ENCODE data around the gene IGLL1.
"Not testable (repeated sequence)": the region's sequence is repeated elsewhere in the genome, so short reads cannot be mapped to it uniquely, and the experiment has no call there.

IGLL1 gene

DNA sequence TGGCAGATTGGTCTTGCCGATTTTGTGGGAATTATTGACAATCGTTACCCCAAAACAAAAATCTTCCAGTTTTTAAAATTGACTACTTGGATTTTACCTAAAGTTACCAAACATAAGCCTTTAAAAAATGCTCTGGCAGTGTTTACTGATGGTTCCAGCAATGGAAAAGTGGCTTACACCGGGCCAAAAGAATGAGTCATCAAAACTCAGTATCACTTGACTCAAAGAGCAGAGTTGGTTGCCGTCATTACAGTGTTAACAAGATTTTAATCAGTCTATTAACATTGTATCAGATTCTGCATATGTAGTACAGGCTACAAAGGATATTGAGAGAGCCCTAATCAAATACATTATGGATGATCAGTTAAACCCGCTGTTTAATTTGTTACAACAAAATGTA lies 37.2 kb downstream of the IGLL1 start:
- Mint-ChIP-seq H3K27ac (no peak overlapping the region), H3K4me3 (no peak overlapping the region)
- no peak for ATAC-seq

DNA sequence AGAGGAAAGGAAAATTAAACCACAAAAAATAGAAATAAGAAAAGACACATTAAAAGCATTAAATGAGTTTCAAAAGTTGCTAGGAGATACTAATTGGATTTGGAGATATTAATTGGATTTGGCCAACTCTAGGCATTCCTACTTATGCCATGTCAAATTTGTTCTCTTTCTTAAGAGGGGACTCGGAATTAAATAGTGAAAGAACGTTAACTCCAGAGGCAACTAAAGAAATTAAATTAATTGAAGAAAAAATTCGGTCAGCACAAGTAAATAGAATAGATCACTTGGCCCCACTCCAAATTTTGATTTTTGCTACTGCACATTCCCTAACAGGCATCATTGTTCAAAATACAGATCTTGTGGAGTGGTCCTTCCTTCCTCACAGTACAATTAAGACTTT lies 37.7 kb downstream of the IGLL1 start:
- ATAC-seq, H3K9me3 Mint-ChIP-seq, H3K27me3 Mint-ChIP-seq, H3K36me3 Mint-ChIP-seq, H3K27ac Mint-ChIP-seq, H3K4me3 Mint-ChIP-seq, H3K4me1 Mint-ChIP-seq: not testable (repeated sequence)

More for the DNA sequence above, 37.2 kb downstream of the IGLL1 start:
- H3K9me3 Mint-ChIP-seq, result peaks cover 2% of the 10 kb centered on the region
- no peaks in the 10 kb centered on the region for H3K27me3 Mint-ChIP-seq
- no peaks in the 10 kb centered on the region for H3K4me1 Mint-ChIP-seq
- no peaks in the 10 kb centered on the region for H3K36me3 Mint-ChIP-seq

GRCh38 chr22:23541849-23542281 lies 38.2 kb downstream of the IGLL1 start:
- not testable (repeated sequence) for H3K27ac Mint-ChIP-seq, H3K27me3 Mint-ChIP-seq, H3K9me3 Mint-ChIP-seq, ATAC-seq, H3K36me3 Mint-ChIP-seq, H3K4me1 Mint-ChIP-seq, H3K4me3 Mint-ChIP-seq

DNA sequence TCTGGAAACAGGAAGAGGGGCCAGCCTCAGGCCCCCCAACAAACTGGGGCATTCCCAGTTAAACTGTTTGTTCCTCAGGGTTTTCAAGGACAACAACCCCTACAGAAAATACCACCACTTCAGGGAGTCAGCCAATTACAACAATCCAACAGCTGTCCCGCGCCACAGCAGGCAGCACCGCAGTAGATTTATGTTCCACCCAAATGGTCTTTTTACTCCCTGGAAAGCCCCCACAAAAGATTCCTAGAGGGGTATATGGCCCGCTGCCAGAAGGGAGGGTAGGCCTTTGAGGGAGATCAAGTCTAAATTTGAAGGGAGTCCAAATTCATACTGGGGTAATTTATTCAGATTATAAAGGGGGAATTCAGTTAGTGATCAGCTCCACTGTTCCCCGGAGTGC lies 39.3 kb downstream of the IGLL1 start:
- H3K27me3 Mint-ChIP-seq, result not testable (repeated sequence)

GRCh38 chr22:23539839-23540198 lies 40.3 kb downstream of the IGLL1 start:
- not testable (repeated sequence) for H3K27ac Mint-ChIP-seq
- H3K4me1 Mint-ChIP-seq, result peaks cover 16% of the 10 kb centered on the region

More for the DNA sequence above, 39.3 kb downstream of the IGLL1 start:
- not testable (repeated sequence) for H3K27ac Mint-ChIP-seq, H3K4me3 Mint-ChIP-seq, H3K36me3 Mint-ChIP-seq, H3K9me3 Mint-ChIP-seq, ATAC-seq
- H3K4me1 Mint-ChIP-seq, result peaks cover 11% of the 10 kb centered on the region

GRCh38 chr22:23539135-23539838 lies 40.8 kb downstream of the IGLL1 start:
- Mint-ChIP-seq H3K36me3 (no peaks in the 10 kb centered on the region), H3K27ac (no peak overlapping the region), H3K27me3 (no peaks in the 10 kb centered on the region), H3K4me3 (peak overlapping the region; percentile 42), H3K4me1 (peaks cover 16% of the 10 kb centered on the region), H3K9me3 (no peaks in the 10 kb centered on the region)
- peak; percentile 95 for ATAC-seq

More at GRCh38 chr22:23539839-23540198, 40.3 kb downstream of the IGLL1 start:
- H3K4me3 Mint-ChIP-seq, H3K36me3 Mint-ChIP-seq, ATAC-seq, H3K9me3 Mint-ChIP-seq, H3K27me3 Mint-ChIP-seq: not testable (repeated sequence)

- H3K4me1 Mint-ChIP-seq, result peaks cover 17% of the 10 kb centered on the region
- not testable (repeated sequence) for ATAC-seq, H3K27me3 Mint-ChIP-seq, H3K36me3 Mint-ChIP-seq, H3K27ac Mint-ChIP-seq, H3K4me3 Mint-ChIP-seq, H3K9me3 Mint-ChIP-seq
These were observed 41.4 kb downstream of the IGLL1 start for GRCh38 chr22:23538696-23539030.

GRCh38 chr22:23537830-23538695 lies 42.0 kb downstream of the IGLL1 start:
- H3K27me3 Mint-ChIP-seq, H3K9me3 Mint-ChIP-seq, H3K27ac Mint-ChIP-seq, ATAC-seq, H3K4me3 Mint-ChIP-seq, H3K36me3 Mint-ChIP-seq: not testable (repeated sequence)
- peaks cover 23% of the 10 kb centered on the region for H3K4me1 Mint-ChIP-seq

DNA sequence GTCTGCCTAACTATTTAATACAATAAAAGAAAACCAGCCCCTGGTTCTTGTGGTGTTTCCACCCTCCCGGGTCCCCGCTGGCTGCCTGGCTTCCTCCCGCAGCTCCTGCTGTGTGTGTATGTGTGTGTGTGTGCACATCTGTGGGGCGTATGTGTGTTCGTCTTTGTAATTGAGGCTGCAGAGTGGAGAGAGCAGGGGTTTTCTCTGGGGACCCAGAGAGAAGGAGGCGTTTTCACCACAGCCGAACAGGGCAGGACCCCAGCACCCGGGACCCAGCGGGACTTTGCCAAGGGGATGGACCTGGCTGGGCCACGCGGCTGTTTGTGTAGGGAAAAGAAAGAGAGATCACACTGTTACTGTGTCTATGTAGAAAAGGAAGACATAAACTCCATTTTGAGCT lies 42.7 kb downstream of the IGLL1 start:
- H3K4me3 Mint-ChIP-seq, result no peak overlapping the region

DNA sequence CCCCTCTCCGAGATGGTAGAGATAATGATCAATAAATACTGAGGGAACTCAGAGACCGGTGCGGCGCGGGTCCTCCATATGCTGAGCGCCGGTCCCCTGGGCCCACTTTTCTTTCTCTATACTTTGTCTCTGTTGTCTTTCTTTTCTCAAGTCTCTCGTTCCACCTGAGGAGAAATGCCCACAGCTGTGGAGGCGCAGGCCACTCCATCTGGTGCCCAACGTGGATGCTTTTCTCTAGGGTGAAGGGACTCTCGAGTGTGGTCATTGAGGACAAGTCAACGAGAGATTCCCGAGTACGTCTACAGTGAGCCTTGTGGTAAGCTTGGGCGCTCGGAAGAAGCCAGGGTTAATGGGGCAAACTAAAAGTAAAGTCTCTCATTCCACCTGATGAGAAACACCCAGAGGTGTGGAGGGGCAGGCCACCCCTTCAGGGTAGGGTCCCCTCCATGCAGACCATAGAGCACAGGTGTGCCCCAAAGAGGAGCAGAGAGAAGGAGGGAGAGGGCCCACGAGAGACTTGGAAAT lies 43.2 kb downstream of the IGLL1 start:
- Mint-ChIP-seq H3K4me3 (no peak overlapping the region), H3K4me1 (peaks cover 26% of the 10 kb centered on the region), H3K27ac (no peak overlapping the region), H3K36me3 (no peaks in the 10 kb centered on the region), H3K27me3 (no peaks in the 10 kb centered on the region), H3K9me3 (no peaks in the 10 kb centered on the region)
- no peak for ATAC-seq

More for the DNA sequence above, 42.7 kb downstream of the IGLL1 start:
- Mint-ChIP-seq H3K36me3 (no peaks in the 10 kb centered on the region), H3K4me1 (peaks cover 26% of the 10 kb centered on the region), H3K9me3 (no peaks in the 10 kb centered on the region), H3K27ac (no peak overlapping the region), H3K27me3 (no peaks in the 10 kb centered on the region)
- ATAC-seq, result no peak

- H3K27me3 Mint-ChIP-seq, H3K36me3 Mint-ChIP-seq, H3K9me3 Mint-ChIP-seq, ATAC-seq, H3K4me3 Mint-ChIP-seq: not testable (repeated sequence)
- peaks cover 26% of the 10 kb centered on the region for H3K4me1 Mint-ChIP-seq
- H3K27ac Mint-ChIP-seq, result peak overlapping the region; percentile 49
These were observed 44.1 kb downstream of the IGLL1 start for GRCh38 chr22:23535790-23536661.

DNA sequence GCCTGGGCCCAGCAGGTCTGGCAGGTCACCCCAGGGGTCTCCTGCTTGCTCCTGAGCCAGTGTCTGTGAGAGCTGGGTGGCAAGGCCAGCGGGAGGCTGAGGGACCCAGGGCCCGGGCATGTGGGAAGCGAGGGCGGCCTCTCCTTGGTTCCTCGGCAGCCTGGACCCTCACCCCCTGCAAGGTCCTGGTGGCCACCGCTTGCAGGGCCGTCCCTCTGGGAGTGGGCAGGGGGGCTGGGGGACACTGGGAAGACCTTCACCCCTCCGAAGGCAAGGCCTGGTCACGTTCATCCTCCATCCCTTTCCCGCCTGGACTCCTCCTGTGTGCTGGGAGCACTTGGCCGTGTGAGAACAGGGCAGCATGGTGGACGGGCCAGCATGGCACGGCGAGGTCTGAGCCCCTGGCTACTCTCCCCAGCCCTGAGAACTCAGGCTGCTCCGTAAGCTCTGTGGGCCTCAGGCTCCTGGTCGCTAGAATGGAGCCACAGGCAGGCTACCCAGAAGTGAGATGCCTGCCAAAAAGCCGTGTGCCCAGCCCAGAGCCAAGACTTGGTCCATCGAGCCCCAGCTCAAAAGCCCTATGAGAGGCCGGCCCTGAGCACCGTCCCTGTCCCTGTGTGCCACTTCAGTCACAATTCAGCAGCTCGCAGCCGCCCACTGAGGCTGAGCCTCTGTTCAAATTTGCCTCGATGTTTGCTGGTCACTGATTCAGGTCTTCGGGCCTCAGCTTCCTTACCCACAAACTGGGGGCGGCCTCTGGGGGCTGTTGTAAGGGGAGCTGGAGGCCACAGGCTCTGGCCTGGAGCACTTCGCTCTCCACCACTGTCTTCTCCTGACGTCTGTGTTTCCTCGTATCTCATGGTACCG lies 45.0 kb downstream of the IGLL1 start:
- Mint-ChIP-seq H3K4me1 (peaks cover 26% of the 10 kb centered on the region), H3K27me3 (no peaks in the 10 kb centered on the region)

GRCh38 chr22:23534201-23534850 lies 45.8 kb downstream of the IGLL1 start:
- Mint-ChIP-seq H3K4me3 (no peak overlapping the region), H3K4me1 (peaks cover 26% of the 10 kb centered on the region), H3K27ac (no peak overlapping the region), H3K9me3 (no peaks in the 10 kb centered on the region), H3K27me3 (peaks cover 6% of the 10 kb centered on the region), H3K36me3 (no peaks in the 10 kb centered on the region)
- no peak for ATAC-seq

More for the DNA sequence above, 45.0 kb downstream of the IGLL1 start:
- ATAC-seq, result no peak
- Mint-ChIP-seq H3K9me3 (no peaks in the 10 kb centered on the region), H3K27ac (peak overlapping the region; percentile 49), H3K4me3 (no peak overlapping the region), H3K36me3 (no peaks in the 10 kb centered on the region)

- H3K27ac Mint-ChIP-seq, result peak overlapping the region; percentile 38
- H3K9me3 Mint-ChIP-seq, result no peaks in the 10 kb centered on the region
- no peak overlapping the region for H3K4me3 Mint-ChIP-seq
- H3K36me3 Mint-ChIP-seq, result no peaks in the 10 kb centered on the region
- H3K4me1 Mint-ChIP-seq, result peaks cover 28% of the 10 kb centered on the region
- H3K27me3 Mint-ChIP-seq, result peaks cover 12% of the 10 kb centered on the region
- no peak for ATAC-seq
These were observed 46.3 kb downstream of the IGLL1 start for GRCh38 chr22:23533771-23534191.
